Activated CD4-positive, CD25-positive, alpha-beta regulatory T cell treated with anti-CD3 and anti-CD28 coated beads, Interleukin-2, amount 50 U/mL, for 16 hours (primary cell): ENCODE results near the gene PDLIM7.

Source experiments
- DNase-seq: peaks from one replicate; pipeline ENCODE4 v3.0.0-alpha.2; 2020; ENCODE audit warnings: low read depth, low spot score

The PDLIM7 gene

DNA sequence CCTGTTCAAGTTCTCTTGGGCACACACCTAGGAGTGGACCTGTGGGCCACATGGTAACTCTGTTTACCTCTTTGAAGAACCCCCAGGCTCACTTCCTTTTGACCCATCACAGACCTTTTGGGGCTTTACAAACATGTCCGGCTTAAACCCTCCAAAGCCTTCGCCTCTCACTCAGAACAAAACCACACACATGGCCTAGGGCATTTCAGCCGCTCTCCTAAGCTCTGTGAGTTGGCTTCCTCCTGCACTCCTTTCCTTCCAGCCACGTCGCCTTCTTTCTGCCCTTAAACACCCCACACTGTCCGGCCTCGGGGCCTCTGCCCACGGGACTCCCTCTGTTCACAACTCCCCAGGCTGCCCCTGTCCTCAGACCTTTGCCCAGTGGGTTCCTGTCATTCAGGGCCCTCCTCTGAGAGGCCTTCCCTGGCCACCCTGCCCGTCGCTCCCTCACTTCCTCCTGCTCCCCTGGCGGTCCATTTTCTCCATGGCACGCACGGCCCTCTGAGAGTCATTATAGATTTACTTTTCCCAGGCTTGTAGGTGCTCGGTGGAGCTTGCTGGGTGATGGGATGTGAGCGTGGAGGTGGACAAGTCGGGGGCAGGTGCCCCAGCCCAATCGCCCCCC is 10.3 kb upstream of the PDLIM7 start:
- DNase-seq: no peak

- no peak for DNase-seq
Measured at GRCh38 chr5:177507165-177507564, 9.8 kb upstream of the PDLIM7 start.

DNA sequence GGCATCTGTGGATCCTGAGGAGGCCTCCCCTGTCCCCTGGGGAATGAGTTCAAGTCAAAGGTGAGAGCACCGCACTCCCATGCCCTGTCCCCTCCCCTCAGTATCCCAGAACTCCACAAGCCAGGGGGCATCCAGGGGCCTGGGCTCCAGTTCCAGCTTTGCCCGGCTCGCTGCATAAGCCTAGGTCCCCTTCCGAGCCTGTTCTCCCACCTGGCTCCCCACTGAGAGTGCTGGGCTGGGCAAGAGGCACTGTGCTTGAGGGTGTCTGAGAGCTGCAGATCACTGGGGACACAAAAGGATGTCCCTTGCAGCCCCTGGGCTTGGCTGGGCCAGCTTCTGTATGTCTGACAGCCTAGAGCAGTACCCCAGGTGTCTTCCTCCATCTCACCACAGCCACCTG is 7.7 kb upstream of the PDLIM7 start:
- DNase-seq: no peak

- DNase-seq: no peak
Measured at GRCh38 chr5:177504086-177505056, 7.0 kb upstream of the PDLIM7 start.

DNA sequence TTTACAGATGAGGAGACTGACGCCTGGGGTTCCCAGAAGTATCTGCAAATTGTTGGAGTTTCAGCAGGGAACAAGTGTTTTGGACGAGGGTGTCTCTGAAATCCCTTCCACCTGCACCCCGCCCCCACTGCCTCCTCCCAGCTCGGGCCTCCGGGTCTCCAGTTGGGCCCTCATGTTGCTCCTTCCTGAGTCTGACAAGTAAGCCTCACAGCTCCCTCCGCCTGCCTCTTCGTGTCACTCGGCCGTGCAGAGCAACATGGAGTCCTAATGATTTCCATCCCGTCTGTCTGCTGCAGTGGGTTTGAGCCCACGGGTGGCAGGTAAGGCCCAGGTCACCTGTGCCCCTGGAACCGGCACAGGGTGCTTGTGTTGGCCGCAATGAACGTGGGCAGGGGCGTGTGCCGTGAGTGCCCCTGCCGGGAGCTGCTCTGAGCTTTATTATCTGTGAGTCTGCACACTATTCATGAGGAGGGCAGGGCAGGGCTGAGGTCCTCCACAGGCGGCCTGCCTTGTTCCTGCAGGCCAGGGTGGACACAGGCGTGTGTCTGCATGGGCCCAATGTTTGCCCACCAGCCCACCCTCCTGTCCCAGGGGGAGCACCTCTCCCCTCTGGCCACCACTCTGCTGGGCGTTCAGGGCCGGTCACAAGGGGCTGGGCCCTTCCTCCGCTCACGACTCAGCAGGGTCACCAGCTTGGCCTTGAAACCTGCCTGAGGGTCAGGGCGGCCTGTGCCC is 6.1 kb upstream of the PDLIM7 start:
- no peak for DNase-seq

DNA sequence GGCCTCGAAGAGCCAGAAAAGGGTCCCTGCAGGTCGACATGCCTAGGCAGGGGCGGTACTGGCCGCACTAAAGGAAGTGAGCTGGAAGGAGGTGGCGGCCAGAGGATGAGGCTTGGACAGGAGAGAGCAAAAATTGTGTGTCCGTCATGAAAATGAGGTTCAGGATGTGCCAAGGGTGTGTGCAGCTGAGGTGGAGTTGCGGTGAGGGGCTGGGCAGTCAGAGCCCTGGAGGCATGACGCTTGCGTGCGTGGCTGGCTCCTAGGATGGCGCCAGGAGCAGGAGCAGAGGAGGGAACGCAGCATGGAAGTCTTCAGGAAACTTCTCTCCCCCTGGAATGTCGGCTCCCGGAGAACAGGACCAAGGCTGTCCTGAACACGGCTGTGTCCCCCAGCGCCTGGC is 5.5 kb upstream of the PDLIM7 start:
- no peak for DNase-seq

GRCh38 chr5:177501874-177502678 is 4.7 kb upstream of the PDLIM7 start:
- no peak for DNase-seq

- DNase-seq: peak; percentile 68
Measured at GRCh38 chr5:177500685-177501522, 3.5 kb upstream of the PDLIM7 start.

GRCh38 chr5:177499842-177500241 is 2.4 kb upstream of the PDLIM7 start:
- no peak for DNase-seq

DNA sequence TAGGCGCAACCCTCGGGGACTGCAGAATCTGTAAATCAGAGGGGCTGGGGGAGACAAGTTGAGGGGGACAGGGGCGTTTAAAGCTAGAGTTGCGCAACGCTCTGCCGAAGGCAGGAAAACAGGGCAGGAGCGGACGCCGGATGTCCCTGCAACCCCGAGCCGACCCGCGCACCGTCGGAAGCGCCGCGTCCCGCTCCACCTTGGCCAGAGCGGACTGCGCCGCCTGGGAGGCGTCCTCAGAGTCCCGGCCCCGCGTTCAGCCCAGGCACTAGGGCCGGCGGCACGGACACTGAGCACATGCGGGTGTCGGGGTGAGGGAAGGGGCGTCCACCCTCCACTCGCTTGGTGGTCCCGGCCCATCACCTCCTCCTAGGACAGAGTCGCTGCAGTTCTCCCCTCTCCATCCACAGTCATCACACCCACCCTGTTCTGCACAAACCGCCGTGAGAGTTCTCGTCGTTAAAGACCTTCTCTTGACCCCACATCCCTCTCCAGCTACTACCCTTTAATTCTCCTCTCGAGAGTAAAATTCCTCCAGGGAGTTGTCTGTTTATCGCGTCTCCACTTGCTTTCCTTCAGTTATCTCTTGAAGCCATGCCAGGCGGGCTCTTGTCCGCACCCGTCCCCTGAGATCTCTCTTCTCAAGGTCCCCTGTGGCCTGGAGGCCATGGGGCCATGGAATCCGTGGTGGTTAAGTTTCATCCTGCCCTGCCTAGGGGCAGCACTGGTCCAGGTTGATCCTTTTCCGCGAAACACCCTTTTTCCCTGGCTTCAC is 796 bp upstream of the PDLIM7 start:
- DNase-seq: no peak

- no peak for DNase-seq
Measured at GRCh38 chr5:177496727-177497291, 595 bp downstream of the PDLIM7 start.

DNA sequence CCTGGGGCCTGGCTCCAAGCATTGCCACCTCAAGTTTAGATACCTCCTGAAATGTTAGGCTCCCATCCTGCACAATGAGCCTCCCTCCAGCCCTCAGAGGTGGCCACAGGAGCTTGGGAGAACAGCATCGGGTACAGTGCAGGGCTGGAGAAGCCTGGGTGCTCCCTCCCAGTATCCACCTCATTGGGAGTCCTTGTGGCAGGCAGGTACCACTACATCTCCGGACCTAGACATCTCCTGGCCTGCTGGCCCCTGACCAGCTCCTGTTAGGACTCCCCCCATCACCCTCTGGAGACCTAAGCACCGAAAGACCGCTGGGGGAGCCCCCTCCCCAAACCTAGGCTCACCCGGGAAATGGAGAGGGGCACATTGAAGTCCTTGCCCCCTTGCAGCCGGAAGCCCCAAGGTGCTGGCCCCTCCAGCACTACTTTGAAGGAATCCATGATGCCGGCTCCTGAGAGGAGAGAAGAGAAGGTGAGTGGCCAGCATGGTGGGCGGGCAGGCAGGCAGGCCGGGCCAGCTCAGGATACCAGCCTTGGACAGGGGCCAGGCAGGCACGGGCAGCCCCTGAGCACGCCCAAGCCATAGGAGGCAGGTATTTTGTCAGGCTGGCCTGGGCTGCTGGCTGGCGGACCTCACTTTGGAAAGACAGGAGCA is 1.2 kb downstream of the PDLIM7 start:
- DNase-seq: no peak

DNA sequence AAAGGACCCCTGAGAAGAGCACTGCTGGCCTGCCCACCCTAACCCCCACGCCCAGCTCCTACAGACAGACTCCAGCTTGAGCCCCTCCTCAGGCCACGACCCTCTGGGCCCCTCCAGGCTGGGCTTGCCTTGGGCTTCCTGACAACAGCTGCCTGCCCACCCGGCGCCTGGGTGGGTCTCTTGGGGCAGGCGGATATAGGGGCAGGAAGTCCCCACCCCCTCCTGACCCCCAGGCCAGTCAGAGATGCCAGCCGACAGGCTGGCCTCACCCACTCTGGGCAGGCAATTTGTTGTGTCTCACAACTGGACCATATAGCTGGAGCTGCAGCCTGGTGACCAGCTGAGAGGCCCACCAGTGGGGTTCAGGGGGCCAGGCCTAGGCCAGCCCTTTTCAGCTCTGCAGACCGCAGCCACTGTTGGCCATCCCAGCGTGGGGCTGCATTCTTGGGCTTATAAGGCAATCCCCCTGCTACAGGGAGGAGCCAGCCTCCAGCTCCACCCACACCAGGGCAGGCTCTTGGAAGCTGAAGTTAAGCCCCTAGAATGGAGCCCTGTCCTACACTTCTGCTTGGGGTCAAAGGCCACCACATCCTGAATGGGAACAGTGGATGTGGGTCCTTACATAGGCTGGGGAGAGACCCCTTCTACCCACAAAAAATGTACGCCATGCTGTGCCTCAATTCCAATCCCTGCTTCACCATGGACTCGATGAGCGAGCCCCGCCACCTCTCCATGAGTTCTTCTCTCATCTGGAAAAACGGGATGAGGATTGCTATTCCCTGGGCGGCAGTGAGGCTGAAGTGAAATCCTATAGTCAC is 2.0 kb downstream of the PDLIM7 start:
- no peak for DNase-seq

GRCh38 chr5:177494346-177495195 is 2.8 kb downstream of the PDLIM7 start:
- DNase-seq: no peak

- DNase-seq: no peak
Measured at GRCh38 chr5:177493795-177494345, 3.5 kb downstream of the PDLIM7 start.

- DNase-seq: no peak
Measured at GRCh38 chr5:177492841-177493240, 4.6 kb downstream of the PDLIM7 start.
